Stimulated activated CD4-positive, alpha-beta T cell treated with anti-CD3 and anti-CD28 coated beads, Interleukin-2, amount 100 ng/mL, for 4 hours (primary cell): ENCODE data around the gene GALR2.
A peak's percentile ranks its signal among the peaks of the same experiment; 100 is the strongest.

ENCODE experiments used
- DNase-seq: peaks from one replicate; pipeline ENCODE4 v3.0.0-alpha.2; 2020; ENCODE audit warnings: low read depth

Gene GALR2

GRCh38 chr17:76094046-76094445 is 19.5 kb downstream of the GALR2 start:
- DNase-seq = no peak

- DNase-seq = no peak
These were observed 21.4 kb downstream of the GALR2 start for GRCh38 chr17:76095943-76096342.

GRCh38 chr17:76097716-76098295 is 23.2 kb downstream of the GALR2 start:
- no peak for DNase-seq

GRCh38 chr17:76102944-76103273 is 28.3 kb downstream of the GALR2 start:
- no peak for DNase-seq

- peak; percentile 86 for DNase-seq
These were observed 28.9 kb downstream of the GALR2 start, which contains the start of gene EXOC7 for GRCh38 chr17:76103274-76104139. Gene EXOC7, minus strand, starts transcription at chr17:76103787. Its CDS starts 95 bp downstream, at chr17:76103692.

GRCh38 chr17:76104140-76104895 is 29.7 kb downstream of the GALR2 start:
- no peak for DNase-seq

- no peak for DNase-seq
These were observed 30.3 kb downstream of the GALR2 start for GRCh38 chr17:76104896-76105231.

- no peak for DNase-seq
These were observed 32.1 kb downstream of the GALR2 start for GRCh38 chr17:76106703-76107102.

GRCh38 chr17:76107509-76107908 is 32.9 kb downstream of the GALR2 start:
- no peak for DNase-seq

- DNase-seq = no peak
These were observed 37.4 kb downstream of the GALR2 start for GRCh38 chr17:76111956-76112355.

GRCh38 chr17:76115138-76115754 is 40.7 kb downstream of the GALR2 start:
- DNase-seq = no peak

- no peak for DNase-seq
These were observed 45.1 kb downstream of the GALR2 start for GRCh38 chr17:76119409-76120371.

GRCh38 chr17:76120658-76121008 is 46.1 kb downstream of the GALR2 start:
- no peak for DNase-seq

- no peak for DNase-seq
These were observed 47.4 kb downstream of the GALR2 start for GRCh38 chr17:76121932-76122430.

GRCh38 chr17:76122431-76123190 is 48.0 kb downstream of the GALR2 start:
- no peak for DNase-seq

- DNase-seq = no peak
These were observed 48.6 kb downstream of the GALR2 start for GRCh38 chr17:76123191-76123499.

- DNase-seq = no peak
These were observed 49.4 kb downstream of the GALR2 start for GRCh38 chr17:76123749-76124581.

GRCh38 chr17:76124582-76125390 is 50.2 kb downstream of the GALR2 start:
- no peak for DNase-seq

- DNase-seq = no peak
These were observed 50.8 kb downstream of the GALR2 start for GRCh38 chr17:76125391-76125675.
